Suprapubic skin (tissue), 3 donors: ENCODE data around the gene CCDC33.

Experiments
- CTCF ChIP-seq, 2 donors: fragments of 200-600 bp in 1 of 2; fragments of 450-650 bp in 1 of 2; sonication (generic) in 1 of 2; IDR thresholded peaks; one replicate each; pipeline ENCODE4 v1.5.1; 2016 to 2019; ENCODE audit warnings: antibody characterized with exemption in 2 of 2, mild to moderate bottlenecking in 1 of 2, moderate library complexity in 1 of 2
- EP300 ChIP-seq: sonication (generic); formaldehyde crosslinking; IDR thresholded peaks from one replicate; pipeline ENCODE4 v1.6.1; 2017; ENCODE audit warnings: antibody characterized with exemption

DNA sequence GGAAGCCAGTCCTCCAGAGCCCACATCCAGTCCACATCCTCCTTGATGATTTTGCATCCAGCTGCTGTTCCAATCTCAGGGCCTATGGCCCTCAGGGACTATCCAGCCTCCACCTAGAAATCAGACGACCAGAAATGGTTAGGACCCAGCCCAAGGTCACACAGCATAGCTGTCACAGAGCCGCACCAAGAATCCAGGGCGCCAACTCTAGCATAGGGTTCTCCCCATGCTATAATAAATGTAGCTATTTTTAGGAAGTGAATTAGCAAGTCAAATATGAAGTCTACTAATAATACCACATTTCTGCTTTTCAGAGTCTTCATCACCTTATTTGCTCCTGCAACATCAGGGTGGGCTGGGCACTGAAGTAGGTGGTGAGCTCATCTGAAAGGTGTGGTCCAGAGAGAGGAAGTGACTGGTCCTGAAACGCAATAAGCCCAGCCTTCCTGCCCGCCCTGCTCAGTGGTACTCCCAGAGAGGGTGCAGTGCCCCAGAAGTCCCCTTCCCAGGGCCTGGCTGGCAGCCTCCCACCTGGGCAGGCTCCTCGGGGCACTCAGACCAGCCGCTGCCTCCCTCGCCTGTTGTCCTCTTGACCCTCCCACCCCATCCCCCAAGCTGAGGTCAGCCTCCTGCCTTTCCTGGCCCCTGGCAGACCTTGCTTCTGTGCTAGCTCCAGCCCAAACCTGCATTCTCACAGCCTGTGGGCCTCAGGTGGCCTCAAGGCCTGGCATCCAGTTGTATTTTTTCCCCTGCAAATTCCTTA, 148.9 kb downstream of the CCDC33 start:
- TF ChIP-seq CTCF (IDR thresholded peaks at IDR 0.05) = no peak
- TF ChIP-seq EP300 = no peak
